ENCODE results near the gene PADI2.

Gene PADI2

DNA sequence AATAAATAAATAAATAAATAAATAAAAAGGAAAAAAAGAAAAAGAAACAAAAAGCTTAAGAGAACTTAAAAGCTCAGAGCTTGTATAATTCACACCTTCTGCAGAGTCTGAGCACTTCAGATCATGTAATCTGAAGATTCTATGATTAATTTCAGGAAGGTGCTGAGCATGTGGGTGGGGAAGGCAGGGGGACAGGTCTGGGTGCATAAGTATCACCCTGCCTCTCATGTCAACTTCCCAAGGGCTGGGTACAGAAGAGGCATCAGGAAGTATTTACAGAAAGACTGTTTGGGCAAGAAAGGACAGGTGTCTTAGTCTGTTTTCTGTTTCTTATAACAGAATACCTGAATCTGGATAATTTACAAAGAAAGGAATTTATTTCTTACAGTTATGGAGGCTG is 20.4 kb upstream of the PADI2 start:
- DNase-seq, result no peak

- DNase-seq, result no peak
Observed at GRCh38 chr1:17137441-17137840, 18.2 kb upstream of the PADI2 start.

- no peak for DNase-seq
Observed at GRCh38 chr1:17136936-17137335, 17.7 kb upstream of the PADI2 start.

GRCh38 chr1:17136145-17136544 is 16.9 kb upstream of the PADI2 start:
- no peak for DNase-seq

GRCh38 chr1:17135530-17135929 is 16.3 kb upstream of the PADI2 start:
- DNase-seq, result no peak

DNA sequence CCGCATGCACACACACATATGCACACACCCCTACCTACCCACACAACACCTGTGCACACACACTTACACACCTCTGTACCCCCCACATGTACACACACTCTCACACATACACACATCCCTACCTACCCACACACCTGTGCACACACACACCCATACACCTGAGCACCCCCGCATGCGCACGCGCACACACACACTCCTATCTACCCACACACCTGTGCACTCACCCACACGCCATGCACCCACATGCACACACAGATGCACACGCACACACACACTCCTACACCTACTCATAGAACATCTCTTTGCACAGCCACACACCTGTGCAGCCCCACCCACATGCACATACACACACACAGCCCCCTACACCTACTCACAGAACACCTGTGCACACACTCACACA is 15.5 kb upstream of the PADI2 start:
- DNase-seq, result no peak

DNA sequence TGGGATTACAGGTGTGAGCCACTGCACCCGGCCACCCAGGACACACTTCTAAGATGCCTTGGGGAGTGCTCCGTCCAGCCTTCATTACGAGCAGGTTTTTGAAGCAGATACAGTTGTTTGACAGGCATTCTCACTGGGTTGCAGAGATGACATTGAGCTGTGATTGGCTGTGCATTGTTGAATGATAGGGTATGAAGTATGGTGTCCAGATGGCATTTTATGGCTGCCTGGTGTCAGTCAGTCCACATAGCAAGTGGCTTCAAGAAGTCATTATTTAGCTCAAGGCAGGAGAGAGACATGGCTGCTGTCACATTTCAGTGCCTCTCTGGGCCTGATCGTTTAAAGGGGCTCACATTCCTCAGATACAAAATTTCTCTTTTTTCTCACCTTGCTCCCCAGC is 14.8 kb upstream of the PADI2 start:
- DNase-seq, result no peak

DNA sequence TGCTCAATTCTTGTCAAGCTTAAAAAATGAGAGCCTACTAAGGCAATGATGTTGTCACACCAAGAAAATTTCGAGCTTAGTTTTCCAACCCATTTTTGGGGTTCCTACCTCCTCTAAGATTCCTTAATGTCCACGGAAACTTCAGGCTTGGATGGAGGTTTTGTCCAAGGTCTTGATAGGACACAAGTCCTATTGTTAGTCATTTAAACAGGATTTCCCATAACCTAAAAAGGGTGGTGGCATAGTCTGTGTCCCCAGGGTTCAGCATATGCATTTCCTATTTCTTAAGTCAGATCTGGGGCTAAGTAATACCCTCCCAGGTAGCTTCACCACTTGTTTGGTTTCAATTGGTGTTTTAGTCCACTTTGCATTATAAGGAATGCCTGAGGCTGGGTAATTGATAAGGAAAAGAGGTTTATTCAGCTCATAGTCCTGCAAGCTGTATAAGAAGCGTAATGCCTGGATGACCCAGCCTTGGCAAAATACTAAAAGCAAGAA is 10.9 kb upstream of the PADI2 start:
- no peak for DNase-seq

GRCh38 chr1:17128361-17128760 is 9.1 kb upstream of the PADI2 start:
- no peak for DNase-seq

DNA sequence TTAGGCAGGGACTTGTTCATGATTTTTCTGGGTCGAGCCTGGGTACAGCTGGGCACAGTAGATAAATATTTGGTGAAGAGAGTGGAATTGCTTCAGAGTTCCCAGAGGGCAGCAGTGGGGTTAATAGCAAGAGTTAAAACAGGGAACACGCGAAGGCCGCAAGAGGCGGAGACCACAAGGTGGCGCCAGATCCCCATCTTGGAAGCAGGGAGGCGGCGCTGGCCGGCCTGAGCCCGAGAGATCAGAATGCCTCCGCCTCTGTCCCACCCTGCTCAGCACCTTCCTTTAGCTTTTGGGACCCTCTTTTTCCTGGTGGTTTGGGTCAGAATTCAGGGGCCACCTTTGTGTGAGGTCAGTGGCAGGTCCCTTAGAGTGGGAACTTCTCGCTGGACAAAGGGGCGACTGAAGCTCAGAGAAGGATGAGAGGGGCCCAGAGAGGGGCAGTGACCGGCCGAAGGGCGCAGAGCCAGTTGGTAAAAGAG is 6.5 kb upstream of the PADI2 start:
- peak; percentile 46 to 77 (median 69) for DNase-seq

DNA sequence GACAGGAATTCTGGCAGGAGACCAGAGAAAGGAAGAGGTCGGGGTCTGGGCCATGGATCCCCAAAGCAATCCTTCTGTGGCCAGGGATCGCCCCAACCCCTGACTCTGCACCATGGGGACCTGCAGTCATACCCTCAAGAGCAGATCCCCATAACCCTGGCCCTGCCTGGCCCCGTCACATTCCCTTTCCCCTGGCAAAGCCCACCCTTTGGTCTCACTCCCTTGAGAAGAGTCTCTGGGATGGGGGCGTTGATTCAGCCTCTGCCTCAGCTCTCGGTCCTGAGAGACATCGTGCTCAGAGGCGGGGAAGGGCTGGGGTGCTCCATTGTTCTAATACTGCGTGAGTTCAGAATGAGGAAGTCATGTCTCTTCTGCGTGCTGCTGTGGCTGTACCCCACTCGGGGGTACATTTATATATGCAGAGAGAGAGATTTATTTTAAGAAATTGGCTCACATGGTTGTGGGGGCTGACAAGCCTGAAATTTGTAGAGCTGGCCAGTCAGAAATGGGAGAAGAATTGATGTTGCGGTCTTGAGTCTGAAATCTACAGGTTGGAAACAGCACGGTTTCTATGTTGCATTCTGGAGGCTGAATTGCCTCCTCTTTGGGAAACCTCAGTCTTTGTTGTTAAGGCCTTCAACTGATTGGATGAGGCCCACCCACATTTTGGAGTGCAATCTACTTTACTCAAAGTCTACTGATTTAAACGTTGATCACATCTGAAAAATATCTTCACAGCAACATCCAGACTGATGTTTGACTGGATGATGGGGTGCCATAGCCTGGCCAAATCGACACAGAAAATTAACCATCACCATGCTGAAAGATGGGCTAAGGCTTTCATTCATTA is 4.2 kb upstream of the PADI2 start:
- DNase-seq, result no peak

GRCh38 chr1:17122521-17123164 is 3.4 kb upstream of the PADI2 start:
- no peak for DNase-seq

- DNase-seq, result no peak
Observed at GRCh38 chr1:17121881-17122280, 2.6 kb upstream of the PADI2 start.

DNA sequence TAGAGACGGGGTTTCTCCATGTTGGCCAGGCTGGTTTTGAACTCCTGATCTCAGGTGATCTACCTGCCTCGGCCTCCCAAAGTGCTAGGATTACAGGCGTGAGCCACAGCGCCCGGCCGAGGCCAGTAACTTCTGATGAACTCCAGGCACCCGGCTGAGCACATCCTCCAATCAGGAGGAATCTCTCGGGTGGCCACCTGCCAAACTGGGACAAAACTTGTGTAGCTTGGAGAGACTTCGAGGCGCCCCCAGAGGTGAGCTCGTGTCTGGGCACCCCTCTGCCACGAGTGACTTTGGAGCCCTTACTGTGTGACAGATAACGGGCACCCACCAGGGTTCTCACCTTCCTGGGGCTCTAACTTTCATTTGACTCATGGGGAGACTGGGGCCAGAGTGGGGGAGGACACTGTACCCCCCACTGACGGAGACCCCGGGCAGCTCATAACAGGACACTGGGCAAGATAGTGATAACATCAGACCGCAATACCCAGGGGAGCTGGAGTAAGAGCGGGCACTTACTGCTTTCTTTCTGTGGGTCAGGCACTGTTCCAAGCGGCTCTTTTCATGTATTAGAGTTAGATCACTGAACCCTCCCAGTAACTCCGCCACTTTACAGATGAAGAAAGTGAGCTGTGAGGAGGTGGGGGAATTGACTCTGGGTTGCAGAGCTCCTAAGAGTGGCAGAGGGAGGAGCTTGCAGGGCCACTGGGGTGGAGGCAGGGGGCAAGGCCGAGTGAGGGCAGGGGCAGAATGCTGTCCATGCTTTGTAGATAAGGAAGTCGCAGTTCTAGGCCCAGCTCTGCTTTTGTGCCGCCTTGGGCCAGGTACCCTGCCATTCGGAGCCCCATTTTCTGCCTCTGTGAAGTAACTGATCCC is 1.9 kb upstream of the PADI2 start:
- no peak for DNase-seq

GRCh38 chr1:17120481-17120877 is 1.2 kb upstream of the PADI2 start:
- no peak for DNase-seq

GRCh38 chr1:17119773-17120480 is 676 bp upstream of the PADI2 start:
- DNase-seq, result no peak

GRCh38 chr1:17118706-17119075 is 560 bp downstream of the PADI2 start:
- DNase-seq, result no peak

GRCh38 chr1:17118268-17118667 is 983 bp downstream of the PADI2 start:
- DNase-seq, result no peak

- no peak for DNase-seq
Observed at GRCh38 chr1:17117451-17118265, 1.6 kb downstream of the PADI2 start.

DNA sequence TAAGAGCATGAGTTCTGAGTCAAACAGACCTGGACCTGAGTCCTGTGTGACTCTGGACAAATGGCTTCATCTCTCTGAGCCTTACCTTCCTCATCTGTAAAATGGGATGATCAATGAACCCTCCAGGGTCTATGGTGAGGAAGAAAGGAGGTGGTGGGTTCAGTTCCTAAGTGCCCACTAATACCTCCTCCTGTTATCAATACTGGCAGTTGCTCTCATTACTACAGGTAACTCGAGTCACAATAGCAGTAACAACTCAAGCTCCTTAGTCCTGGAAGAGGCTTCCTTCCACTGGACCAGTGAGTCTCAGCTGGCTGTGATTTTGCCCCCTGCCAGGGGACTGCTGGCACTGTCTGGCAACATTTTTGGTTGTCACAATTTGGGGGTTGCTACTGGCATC is 2.6 kb downstream of the PADI2 start:
- DNase-seq, result no peak

DNA sequence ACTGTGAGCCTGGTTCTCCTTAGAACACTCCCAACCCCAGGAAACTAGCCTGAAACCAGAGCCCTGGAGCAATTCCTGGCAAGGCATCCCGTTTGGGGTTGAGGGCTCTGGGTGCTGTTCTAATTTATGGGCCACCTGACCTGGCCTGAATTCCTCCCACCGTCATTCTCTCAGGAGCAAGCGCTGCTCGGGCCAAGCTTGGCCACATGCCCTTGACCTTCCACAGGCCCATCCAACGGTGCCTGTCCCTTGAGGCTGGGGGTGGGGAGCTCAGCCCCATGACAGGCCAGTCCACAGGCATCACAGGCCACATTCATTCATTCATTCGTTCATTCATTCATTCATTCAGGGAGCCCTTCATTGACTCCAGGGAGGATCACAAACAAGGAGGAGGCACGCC is 5.3 kb downstream of the PADI2 start:
- no peak for DNase-seq

Measured in T-helper 1 cell (primary cell).